ENCODE results near the gene TRMT5.

TRMT5 gene

GRCh38 chr14:60980811-60981632 is at the start of gene TRMT5, which contains the start of gene SLC38A6:
TSS of gene TRMT5 (minus strand) at chr14:60981079. CDS start at chr14:60980973, 106 bp downstream.
TSS of gene SLC38A6 (plus strand) at chr14:60981245. CDS start at chr14:60981278, 33 bp downstream.
- peak within 1 kb of the TSS; percentile 75 for H3K4me3 ChIP-seq (ENCODE audit: low read depth, low read length)
- no peaks in the 10 kb centered on the region for H3K9me3 ChIP-seq (ENCODE audit: severe bottlenecking)
- DNase-seq = peak; percentile 93
- peak within 1 kb of the TSS; percentile 79 for H3K27ac ChIP-seq
- no peak for TF ChIP-seq CTCF (IDR thresholded peaks at IDR 0.05; ENCODE audit: low read depth, low read length)
- no peaks in the 10 kb centered on the region for H3K27me3 ChIP-seq (ENCODE audit: insufficient read depth, low read depth, severe bottlenecking)
- peaks cover 15% of the 10 kb centered on the region for H3K36me3 ChIP-seq

- Histone ChIP-seq H3K4me3 (ENCODE audit: low read depth, low read length) (no peak overlapping the region), H3K36me3 (no peaks in the 10 kb centered on the region), H3K27me3 (ENCODE audit: insufficient read depth, low read depth, severe bottlenecking) (no peaks in the 10 kb centered on the region), H3K27ac (no peak overlapping the region), H3K9me3 (ENCODE audit: severe bottlenecking) (no peaks in the 10 kb centered on the region)
- no peak for DNase-seq
- no peak for TF ChIP-seq CTCF (IDR thresholded peaks at IDR 0.05; ENCODE audit: low read depth, low read length)
Measured at GRCh38 chr14:61026526-61026925, 45.6 kb upstream of the TRMT5 start.

- H3K27me3 ChIP-seq (ENCODE audit: insufficient read depth, low read depth, severe bottlenecking) = no peaks in the 10 kb centered on the region
- no peaks in the 10 kb centered on the region for H3K36me3 ChIP-seq
- DNase-seq = peak; percentile 47
- H3K27ac ChIP-seq = no peak overlapping the region
- no peak overlapping the region for H3K4me3 ChIP-seq (ENCODE audit: low read depth, low read length)
- no peaks in the 10 kb centered on the region for H3K9me3 ChIP-seq (ENCODE audit: severe bottlenecking)
- TF ChIP-seq CTCF (IDR thresholded peaks at IDR 0.05; ENCODE audit: low read depth, low read length) = peak; percentile 69
Measured at GRCh38 chr14:61025251-61026223, 44.7 kb upstream of the TRMT5 start.

GRCh38 chr14:61019537-61019936 is 38.7 kb upstream of the TRMT5 start:
- Histone ChIP-seq H3K9me3 (ENCODE audit: severe bottlenecking) (no peaks in the 10 kb centered on the region), H3K27ac (no peak overlapping the region), H3K27me3 (ENCODE audit: insufficient read depth, low read depth, severe bottlenecking) (no peaks in the 10 kb centered on the region), H3K36me3 (no peaks in the 10 kb centered on the region), H3K4me3 (ENCODE audit: low read depth, low read length) (no peak overlapping the region)
- TF ChIP-seq CTCF (IDR thresholded peaks at IDR 0.05; ENCODE audit: low read depth, low read length) = no peak
- DNase-seq = no peak

GRCh38 chr14:61003571-61003970 is 22.7 kb upstream of the TRMT5 start:
- H3K9me3 ChIP-seq (ENCODE audit: severe bottlenecking) = no peaks in the 10 kb centered on the region
- no peaks in the 10 kb centered on the region for H3K36me3 ChIP-seq
- DNase-seq = no peak
- no peak for TF ChIP-seq CTCF (IDR thresholded peaks at IDR 0.05; ENCODE audit: low read depth, low read length)
- no peak overlapping the region for H3K4me3 ChIP-seq (ENCODE audit: low read depth, low read length)
- H3K27me3 ChIP-seq (ENCODE audit: insufficient read depth, low read depth, severe bottlenecking) = no peaks in the 10 kb centered on the region
- no peak overlapping the region for H3K27ac ChIP-seq
